Measurements from ENCODE around the gene GGA1. TPM values are rescaled to one million over a fixed set of nuclear protein-coding genes. Genes with fewer than 3 reads are reported as not detected.

The GGA1 gene
- total RNA-seq, 1 experiment from 2014 or later: 99.2 TPM

- Histone ChIP-seq H3K4me3 (peak overlapping the region; percentile 69), H3K79me2 (ENCODE audit: low read depth) (peaks cover 32% of the 10 kb centered on the region), H2AFZ (peak overlapping the region; percentile 94), H3K4me1 (replicated peaks; ENCODE audit: insufficient read depth) (peaks cover 28% of the 10 kb centered on the region), H3K27me3 (ENCODE audit: insufficient read depth, low read depth) (no peaks in the 10 kb centered on the region), H3K4me2 (peak overlapping the region; percentile 93), H3K27ac (no peak overlapping the region), H4K20me1 (ENCODE audit: insufficient read depth) (peaks cover 14% of the 10 kb centered on the region), H3F3A (ENCODE audit: insufficient read depth, low read depth) (peaks cover 25% of the 10 kb centered on the region), H3K9me3 (ENCODE audit: insufficient read depth, low read depth) (no peaks in the 10 kb centered on the region), H3K36me3 (ENCODE audit: low read depth) (no peaks in the 10 kb centered on the region), H3K9me2 (ENCODE audit: insufficient read depth) (no peaks in the 10 kb centered on the region)
- TF ChIP-seq CTCF (conservative IDR thresholded peaks at IDR 0.05) (no peak), EZH2 (IDR thresholded peaks at IDR 0.05; ENCODE audit: low read depth) (no peak)
- intact Hi-C loops (cut with micrococcal nuclease; ENCODE audit: unreplicated experiment): loop anchor here (2.0 kb wide), 1 partner anchor 23 kb away; no protein-coding TSS in a partner anchor
- CTCF ChIA-PET: interaction anchor here (0.6 to 2.2 kb wide), 4 partner anchors 10 to 103 kb away, joined by 3 to 25 read pairs (median 4); no protein-coding TSS in a partner anchor
- TSS peak; percentile 100 for BruUV-seq (replicated peaks)
- peak in 1 of 2 experiments; percentile 57 for DNase-seq
- POLR2A ChIA-PET (ENCODE audit: unreplicated experiment): interaction anchor here (0.5 to 1.1 kb wide), 13 partner anchors 10 to 1247 kb away, joined by 3 to 22 read pairs (median 4); partner anchors contain the start of genes C22orf23, GCAT, LGALS1 and NOL12
These were observed 49.0 kb downstream of the GGA1 start for GRCh38 chr22:37657590-37658132.

GRCh38 chr22:37658133-37659065 lies 49.8 kb downstream of the GGA1 start, which contains the start of gene PDXP:
Gene PDXP (plus strand): TSS chr22:37658723. CDS start chr22:37658783, 60 bp downstream.
- H3F3A ChIP-seq (ENCODE audit: insufficient read depth, low read depth): peaks cover 25% of the 10 kb centered on the region
- no peaks in the 10 kb centered on the region for H3K27me3 ChIP-seq (ENCODE audit: insufficient read depth, low read depth)
- peaks cover 32% of the 10 kb centered on the region for H3K79me2 ChIP-seq (ENCODE audit: low read depth)
- peak within 1 kb of the TSS; percentile 98 for H3K4me2 ChIP-seq
- H3K36me3 ChIP-seq (ENCODE audit: low read depth): no peaks in the 10 kb centered on the region
- H3K27ac ChIP-seq: no peak within 1 kb of the TSS
- no peaks in the 10 kb centered on the region for H3K9me2 ChIP-seq (ENCODE audit: insufficient read depth)
- peak within 1 kb of the TSS; percentile 69 for H3K4me3 ChIP-seq
- H2AFZ ChIP-seq: peak within 1 kb of the TSS; percentile 94
- peak; percentile 99 for DNase-seq
- BruUV-seq (replicated peaks): no TSS peak
- TF ChIP-seq CTCF (conservative IDR thresholded peaks at IDR 0.05): no peak
- no peak for TF ChIP-seq EZH2 (IDR thresholded peaks at IDR 0.05; ENCODE audit: low read depth)
- intact Hi-C loops (cut with micrococcal nuclease; ENCODE audit: unreplicated experiment): loop anchor here (2.0 kb wide), 1 partner anchor 22 kb away; no protein-coding TSS in a partner anchor
- CTCF ChIA-PET: interaction anchor here (0.6 to 2.2 kb wide), 5 partner anchors 9 to 103 kb away, joined by 3 to 25 read pairs (median 3); no protein-coding TSS in a partner anchor
- POLR2A ChIA-PET (ENCODE audit: unreplicated experiment): interaction anchor here (0.5 to 1.1 kb wide), 13 partner anchors 10 to 1248 kb away, joined by 3 to 22 read pairs (median 4); partner anchors contain the start of genes C22orf23, GCAT, LGALS1 and NOL12
- peaks cover 14% of the 10 kb centered on the region for H4K20me1 ChIP-seq (ENCODE audit: insufficient read depth)
- H3K9me3 ChIP-seq (ENCODE audit: insufficient read depth, low read depth): no peaks in the 10 kb centered on the region
- peaks cover 28% of the 10 kb centered on the region for H3K4me1 ChIP-seq (replicated peaks; ENCODE audit: insufficient read depth)

All from PC-9 (cell line).